K562 (cell line): ENCODE results near the gene CHCHD5. TPM values are rescaled to one million over a fixed set of nuclear protein-coding genes. Genes with fewer than 3 reads are reported as not detected.

ENCODE experiments used
- ATAC-seq: fragments of 200-7000 bp; cut with Tn5 transposase; 3 replicates; pipeline ENCODE4 v1.9.1; 2020; ENCODE audit warnings: moderate library complexity
- BruUV-seq: library from RNA; stranded (reverse); fragments of 400-500 nt; replicated peaks from 2 replicates; lab custom pipeline; 2021; lab: Mats Ljungman, UMichigan
- CTCF ChIA-PET: fragments of 300-600 bp; formaldehyde crosslinking; extraction: SDS; loops from one replicate; lab custom pipeline; 2021; ENCODE audit warnings: low intra/inter-chr PET ratio; lab: Yijun Ruan, JAX
- POLR2A ChIA-PET: fragments of 300-600, 350-650 bp; sonication (Branson Sonifier 250); formaldehyde crosslinking; extraction: SDS; loops from one replicate; lab custom pipeline; 2021; ENCODE audit warnings: antibody characterized with exemption, inconsistent platforms; lab: Yijun Ruan, JAX
- DNase-seq, 4 experiments: peaks; one replicate each; pipeline versions ENCODE4 v3.0.0 to v3.0.0-alpha.2; 2011 to 2018; ENCODE audit warnings: low spot score in 3 of 4, mixed read lengths in 3 of 4; ENCODE audit errors: extremely low read depth in 1 of 4
- FAIRE-seq: peaks from 2 replicates; lab custom pipeline; 2011; peaks lifted over from hg19 to GRCh38; lab: Jason Lieb, UNC
- H2AFZ ChIP-seq: 2 replicates; pipeline ENCODE4 v1.6.0; 2011; ENCODE audit warnings: low read depth, low read length, control low read depth, inconsistent platforms
- H3K27ac ChIP-seq: fragments of 200-600 bp; 3 replicates; pipeline ENCODE4 v1.8.0; 2011; ENCODE audit warnings: low read depth, mild to moderate bottlenecking, control low read depth, inconsistent platforms, low read length, moderate library complexity, mixed read lengths; ENCODE audit errors: extremely low read depth
- H3K27me3 ChIP-seq, 2 experiments: fragments of 300-600 bp in 1 of 2; 2 replicates in 1 of 2; 3 replicates in 1 of 2; pipeline versions ENCODE4 v1.6.0 to v1.8.0; 2011; ENCODE audit warnings: inconsistent platforms in 2 of 2, low read length in 2 of 2, mild to moderate bottlenecking in 1 of 2, mixed read lengths in 1 of 2, moderate library complexity in 1 of 2; ENCODE audit not compliant: control insufficient read depth in 2 of 2, insufficient read depth in 2 of 2
- H3K36me3 ChIP-seq: fragments of 300-600 bp; 3 replicates; pipeline ENCODE4 v1.8.0; 2011; ENCODE audit warnings: mild to moderate bottlenecking, low read length, inconsistent platforms; ENCODE audit not compliant: control insufficient read depth, insufficient read depth
- H3K4me1 ChIP-seq, 2 experiments: fragments of 200-600 bp in 1 of 2; replicated peaks in 1 of 2; 2 replicates in 1 of 2; 3 replicates in 1 of 2; pipeline versions ENCODE4 v1.5.1 to v1.8.0; 2011; ENCODE audit warnings: inconsistent platforms in 2 of 2, low read length in 2 of 2, mild to moderate bottlenecking in 1 of 2, mixed read lengths in 1 of 2, moderate library complexity in 1 of 2; ENCODE audit not compliant: control insufficient read depth in 2 of 2, insufficient read depth in 2 of 2
- H3K4me2 ChIP-seq: 2 replicates; pipeline ENCODE4 v1.6.1; 2011; ENCODE audit warnings: low read length, control low read depth, inconsistent platforms, mixed read lengths; ENCODE audit not compliant: insufficient read depth
- H3K4me3 ChIP-seq: fragments of 200-600 bp; sonication (generic), shearing (Covaris generic); 2 replicates; pipeline ENCODE4 v1.5.1; 2016; ENCODE audit warnings: control low read depth, inconsistent platforms
- H3K79me2 ChIP-seq: fragments of 200-600 bp; 3 replicates; pipeline ENCODE4 v1.8.0; 2011; ENCODE audit warnings: low read length, inconsistent platforms; ENCODE audit not compliant: control insufficient read depth, insufficient read depth
- H3K9ac ChIP-seq, 2 experiments: 2 replicates each; pipeline versions ENCODE4 v1.6.0 to v1.6.1; 2011; ENCODE audit warnings: low read depth in 2 of 2, low read length in 2 of 2, control low read depth in 1 of 2, inconsistent platforms in 1 of 2, mild to moderate bottlenecking in 1 of 2, mixed read lengths in 1 of 2; ENCODE audit not compliant: insufficient read depth in 1 of 2
- H3K9me1 ChIP-seq: one replicate; pipeline ENCODE4 v1.6.0; 2011; ENCODE audit warnings: inconsistent platforms, mild to moderate bottlenecking, low read length, moderate library complexity; ENCODE audit not compliant: control insufficient read depth, insufficient read depth
- H3K9me3 ChIP-seq: replicated peaks from 2 replicates; pipeline ENCODE4 v1.5.1; 2011; ENCODE audit warnings: low read depth, low read length, inconsistent platforms; ENCODE audit not compliant: control insufficient read depth, insufficient read depth
- H4K20me1 ChIP-seq: replicated peaks from 2 replicates; pipeline ENCODE4 v1.6.1; 2011; ENCODE audit warnings: low read length, inconsistent platforms, mixed read lengths; ENCODE audit not compliant: control insufficient read depth, insufficient read depth
- CEBPG ChIP-seq, 3 experiments: fragments of 200-800 bp in 1 of 3; sonication (Bioruptor generic) in 1 of 3; sonication (generic) in 1 of 3; formaldehyde crosslinking in 1 of 3; IDR thresholded peaks in 2 of 3; conservative IDR thresholded peaks in 1 of 3; 2 replicates each; pipeline versions ENCODE4 v1.6.1 to v1.8.0; 2016 to 2022; ENCODE audit warnings: missing compliant biosample characterization in 2 of 3, missing genetic modification characterization in 2 of 3, mild to moderate bottlenecking in 1 of 3, missing genetic modification reagents in 1 of 3
- HDAC8 ChIP-seq: fragments of 450-650 bp; IDR thresholded peaks from 2 replicates; pipeline ENCODE4 v1.6.1; 2016; ENCODE audit warnings: mild to moderate bottlenecking, missing genetic modification characterization, moderate library complexity, missing compliant biosample characterization
- HES1 ChIP-seq: fragments of 450-650 bp; IDR thresholded peaks from 2 replicates; pipeline ENCODE4 v1.6.1; 2016; ENCODE audit warnings: low read depth, mild to moderate bottlenecking, moderate library complexity
- NFE2 ChIP-seq: IDR thresholded peaks from 2 replicates; pipeline ENCODE4 v1.6.1; 2014; ENCODE audit warnings: antibody characterized with exemption, low read depth
- PRPF4 ChIP-seq: fragments of 200-400 bp; formaldehyde crosslinking; IDR thresholded peaks from one replicate; pipeline ENCODE4 v1.6.1; 2017; ENCODE audit warnings: low read length, low read depth, mild to moderate bottlenecking; ENCODE audit not compliant: insufficient read depth, poor library complexity, severe bottlenecking
- RBM14 ChIP-seq: fragments of 200-400 bp; formaldehyde crosslinking; IDR thresholded peaks from 2 replicates; pipeline ENCODE4 v1.6.1; 2018; ENCODE audit warnings: low read depth, mild to moderate bottlenecking, low read length, moderate library complexity, borderline replicate concordance; ENCODE audit not compliant: insufficient read depth
- TAF9B ChIP-seq: fragments of 450-650 bp; IDR thresholded peaks from 2 replicates; pipeline ENCODE4 v1.6.1; 2018; ENCODE audit warnings: mild to moderate bottlenecking; ENCODE audit not compliant: partially characterized antibody
- ZBTB12 ChIP-seq: fragments of 250-450 bp; sonication (Bioruptor Pico); IDR thresholded peaks from 2 replicates; pipeline ENCODE4 v1.4.0; 2020
- ZNF217 ChIP-seq: sonication (generic); formaldehyde crosslinking; IDR thresholded peaks from 2 replicates; pipeline ENCODE4 v1.8.0; 2022; ENCODE audit warnings: mild to moderate bottlenecking, missing genetic modification reagents
- WGBS: fragments of 100-300 bp; shearing (Covaris generic); methylation state at CpG from one replicate; pipeline ENCODE4 v1.1.6; 2016; ENCODE audit warnings: low coverage, mixed read lengths; ENCODE audit not compliant: insufficient coverage; ENCODE audit errors: missing lambda C conversion rate; 5-methylcytosine and 5-hydroxymethylcytosine counted together
- in situ Hi-C: fragments of 300-500 bp; cut with MboI; formaldehyde crosslinking; loops from 4 replicates; pipeline ENCODE4 v1.15.0; 2018; ENCODE audit warnings: inconsistent platforms, mixed read lengths
- intact Hi-C: fragments of 100-400 bp; cut with micrococcal nuclease; formaldehyde crosslinking; loops from 2 replicates; pipeline ENCODE4 v1.14.2; 2022
- polyA plus RNA-seq, 8 experiments: library from polyadenylated mRNA; depleted of rRNA in 4 of 8; stranded (reverse) in 5 of 8; unstranded in 3 of 8; fragments of >200 nt; fragmentation: Nextera tagmentation in 2 of 8; fragmentation: Illumina TruSeq in 1 of 8; extraction: Ambion mirVana in 2 of 8; extraction: Trizol in 1 of 8; gene quantifications; 2 replicates each; pipeline versions ENCODE4 v1.2.1 to v1.2.3, GENCODE V29; 2011 to 2014; ENCODE audit warnings: inconsistent platforms in 1 of 8, missing spikeins in 1 of 8
- total RNA-seq, 7 experiments: library from RNA; depleted of rRNA in 6 of 7; stranded (reverse); fragments of >200 nt in 6 of 7; fragmentation: Illumina TruSeq in 2 of 7; extraction: Trizol in 2 of 7; gene quantifications; 2 replicates each; pipeline versions ENCODE4 v1.2.1 to v1.2.3, GENCODE V29; 2011 to 2021; ENCODE audit warnings: low replicate concordance in 1 of 7
- TF ChIP-seq, protein P1 (sequence below): sonication (generic); formaldehyde crosslinking; IDR thresholded peaks from 2 replicates; pipeline ENCODE4 v1.8.0; 2022; ENCODE audit warnings: missing genetic modification reagents, mild to moderate bottlenecking, moderate library complexity, borderline replicate concordance

The CHCHD5 gene
- total and polyA plus RNA-seq, 9 of the 15 experiments (the other 6 are each of a cell fraction or from before 2014, with no cell fraction given): 7.4 to 79.3 (median 33.4) TPM

DNA sequence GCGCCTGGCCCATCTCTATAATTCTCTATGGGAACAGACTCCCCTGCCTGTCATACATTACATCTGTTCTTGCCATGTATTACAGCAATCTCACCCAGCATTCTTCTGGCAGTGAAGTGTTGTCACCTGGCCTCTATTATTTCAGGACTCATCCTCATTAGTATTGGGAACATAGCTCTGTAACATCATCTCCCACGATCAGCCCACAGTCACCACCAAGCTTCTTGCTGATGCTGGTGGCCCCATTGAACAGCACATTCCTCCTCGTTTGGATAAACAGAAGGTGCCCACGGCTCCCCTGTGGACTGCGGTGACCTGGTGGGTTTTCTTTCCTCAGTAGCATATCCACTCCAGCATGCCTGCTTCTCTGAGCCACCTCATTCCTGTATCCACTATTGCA is 21.5 kb downstream of the CHCHD5 start:
- H3K79me2 ChIP-seq: no peaks in the 10 kb centered on the region
- TF ChIP-seq HDAC8 (tag) (no peak), CEBPG (CRISPR knock-in tag; IDR thresholded peaks at IDR 0.05) (no peak), CEBPG (tag; conservative IDR thresholded peaks at IDR 0.05 in 1 of 2, IDR thresholded peaks at IDR 0.05 in 1 of 2) (no peak), HES1 (no peak)
- no peaks in the 10 kb centered on the region for H3K9me1 ChIP-seq
- no peaks in the 10 kb centered on the region; a peak in 1 of 5 replicates for H3K4me1 ChIP-seq
- no peak overlapping the region for H3K27ac ChIP-seq
- ATAC-seq: no peak
- no peaks in the 10 kb centered on the region for H3K36me3 ChIP-seq
- CTCF ChIA-PET: no interaction called here
- H4K20me1 ChIP-seq: no peaks in the 10 kb centered on the region
- no peak overlapping the region for H2AFZ ChIP-seq
- POLR2A ChIA-PET: no interaction called here
- WGBS: 48% methylated on average over 5 of the region's 5 CpGs
- H3K27me3 ChIP-seq: no peaks in the 10 kb centered on the region
- intact Hi-C loops: no loop called here
- BruUV-seq: no TSS peak
- no peak for FAIRE-seq
- no peak overlapping the region for H3K4me3 ChIP-seq
- H3K4me2 ChIP-seq: no peak overlapping the region
- H3K9ac ChIP-seq: no peak overlapping the region
- in situ Hi-C loops: loop anchor here (25.0 kb wide), 1 partner anchor 281 kb away; no protein-coding TSS in a partner anchor
- no peak for DNase-seq
- no peaks in the 10 kb centered on the region for H3K9me3 ChIP-seq

DNA sequence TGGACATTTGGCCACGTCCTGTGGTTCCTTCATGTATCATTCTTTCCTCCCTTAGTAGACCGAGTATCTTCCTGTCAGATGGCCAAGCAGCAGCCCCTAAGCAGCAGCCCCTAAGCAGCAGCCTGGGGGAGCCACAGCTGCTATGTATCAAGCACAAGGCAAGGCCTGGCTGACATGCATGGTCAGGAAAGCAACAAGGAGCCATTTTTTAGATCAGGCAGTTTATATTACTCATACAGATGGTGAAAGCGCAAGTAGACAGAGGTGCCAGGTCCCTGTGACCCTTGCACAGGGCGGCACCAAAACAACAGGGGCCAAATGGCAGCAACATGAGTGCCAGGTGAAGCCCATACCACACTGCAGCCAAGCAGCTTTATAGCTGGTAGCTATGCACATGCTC is 22.1 kb downstream of the CHCHD5 start:
- no peak overlapping the region for H3K27ac ChIP-seq
- BruUV-seq: no TSS peak
- WGBS: 42% methylated on average over 4 of the region's 4 CpGs
- FAIRE-seq (no peak), DNase-seq (no peak), ATAC-seq (peak; percentile 49; the same call in 2 of the 3 replicates)
- H3K9ac ChIP-seq: peak overlapping the region in 1 of 2 experiments; percentile 28; a peak in 1 of 4 replicates
- ChIA-PET CTCF (no interaction called here), POLR2A (interaction anchor here (0.5 kb wide), 1 partner anchor 285 kb away, joined by 3 read pairs; no protein-coding TSS in a partner anchor)
- in situ Hi-C loops (loop anchor here (25.0 kb wide), 1 partner anchor 281 kb away; no protein-coding TSS in a partner anchor), intact Hi-C loops (no loop called here)
- no peak overlapping the region for H3K4me2 ChIP-seq
- H4K20me1 ChIP-seq: no peaks in the 10 kb centered on the region
- no peaks in the 10 kb centered on the region for H3K9me3 ChIP-seq
- H3K79me2 ChIP-seq: no peaks in the 10 kb centered on the region
- H3K4me3 ChIP-seq: no peak overlapping the region
- no peaks in the 10 kb centered on the region for H3K9me1 ChIP-seq
- H2AFZ ChIP-seq: no peak overlapping the region
- H3K27me3 ChIP-seq: no peaks in the 10 kb centered on the region
- H3K36me3 ChIP-seq: no peaks in the 10 kb centered on the region
- TF ChIP-seq ZNF217 (CRISPR knock-in tag) (no peak), RBM14 (no peak), PRPF4 (no peak), ZBTB12 (CRISPR knock-in tag) (no peak), TAF9B (no peak), NFE2 (no peak)
- TF ChIP-seq, protein P1, sequence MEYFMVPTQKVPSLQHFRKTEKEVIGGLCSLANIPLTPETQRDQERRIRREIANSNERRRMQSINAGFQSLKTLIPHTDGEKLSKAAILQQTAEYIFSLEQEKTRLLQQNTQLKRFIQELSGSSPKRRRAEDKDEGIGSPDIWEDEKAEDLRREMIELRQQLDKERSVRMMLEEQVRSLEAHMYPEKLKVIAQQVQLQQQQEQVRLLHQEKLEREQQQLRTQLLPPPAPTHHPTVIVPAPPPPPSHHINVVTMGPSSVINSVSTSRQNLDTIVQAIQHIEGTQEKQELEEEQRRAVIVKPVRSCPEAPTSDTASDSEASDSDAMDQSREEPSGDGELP (CRISPR knock-in tag): no peak
- H3K4me1 ChIP-seq: no peaks in the 10 kb centered on the region; a peak in 1 of 5 replicates
